Measurements from ENCODE around the gene GABRR2.

DNA sequence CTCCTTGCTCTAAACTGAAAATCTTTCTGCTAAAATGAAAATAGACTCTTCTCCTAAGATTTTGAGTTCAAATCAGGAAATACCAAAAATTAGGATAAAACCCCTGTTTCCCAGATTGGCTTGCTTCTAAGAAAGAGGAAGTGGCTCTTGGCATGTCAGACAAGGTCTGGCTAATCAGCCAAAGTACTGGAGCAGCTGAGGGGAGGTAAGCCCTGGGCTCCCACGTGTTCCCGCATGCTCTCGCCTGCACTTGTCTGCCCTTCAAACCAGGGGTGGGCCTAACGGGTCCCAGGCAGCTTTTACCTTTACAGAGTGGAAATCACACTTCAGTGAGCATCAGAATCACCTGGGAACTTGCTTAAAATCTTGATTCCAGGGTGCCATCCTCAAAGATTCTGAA lies 54.8 kb downstream of the GABRR2 start:
- no peak for TF ChIP-seq EZH2 (IDR thresholded peaks at IDR 0.05; ENCODE audit: low read length, unreplicated experiment)
- TF ChIP-seq, protein P1, sequence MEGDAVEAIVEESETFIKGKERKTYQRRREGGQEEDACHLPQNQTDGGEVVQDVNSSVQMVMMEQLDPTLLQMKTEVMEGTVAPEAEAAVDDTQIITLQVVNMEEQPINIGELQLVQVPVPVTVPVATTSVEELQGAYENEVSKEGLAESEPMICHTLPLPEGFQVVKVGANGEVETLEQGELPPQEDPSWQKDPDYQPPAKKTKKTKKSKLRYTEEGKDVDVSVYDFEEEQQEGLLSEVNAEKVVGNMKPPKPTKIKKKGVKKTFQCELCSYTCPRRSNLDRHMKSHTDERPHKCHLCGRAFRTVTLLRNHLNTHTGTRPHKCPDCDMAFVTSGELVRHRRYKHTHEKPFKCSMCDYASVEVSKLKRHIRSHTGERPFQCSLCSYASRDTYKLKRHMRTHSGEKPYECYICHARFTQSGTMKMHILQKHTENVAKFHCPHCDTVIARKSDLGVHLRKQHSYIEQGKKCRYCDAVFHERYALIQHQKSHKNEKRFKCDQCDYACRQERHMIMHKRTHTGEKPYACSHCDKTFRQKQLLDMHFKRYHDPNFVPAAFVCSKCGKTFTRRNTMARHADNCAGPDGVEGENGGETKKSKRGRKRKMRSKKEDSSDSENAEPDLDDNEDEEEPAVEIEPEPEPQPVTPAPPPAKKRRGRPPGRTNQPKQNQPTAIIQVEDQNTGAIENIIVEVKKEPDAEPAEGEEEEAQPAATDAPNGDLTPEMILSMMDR (conservative IDR thresholded peaks at IDR 0.05; ENCODE audit: low read depth, low read length): no peak
